HepG2 (cell line): Measurements from ENCODE around the gene FAM78B. TPM values are rescaled to one million over a fixed set of nuclear protein-coding genes. Genes with fewer than 3 reads are reported as not detected.

Source experiments
- ATAC-seq: fragments of 200-7000 bp; cut with Tn5 transposase; 3 replicates; pipeline ENCODE4 v1.9.1; 2020; ENCODE audit warnings: mild to moderate bottlenecking, moderate library complexity
- BruUV-seq: library from RNA; stranded (reverse); fragments of 400-500 nt; replicated peaks from 2 replicates; lab custom pipeline; 2021; lab: Mats Ljungman, UMichigan
- CTCF ChIA-PET: fragments of 300-600 bp; formaldehyde crosslinking; extraction: SDS; loops from one replicate; lab custom pipeline; 2021; ENCODE audit warnings: low total read pairs, inconsistent platforms, low intra/inter-chr PET ratio; lab: Yijun Ruan, JAX
- POLR2A ChIA-PET: fragments of 350-600 bp; sonication (Branson Sonifier 250); formaldehyde crosslinking; loops from one replicate; lab custom pipeline; 2020; ENCODE audit warnings: antibody characterized with exemption, inconsistent platforms; lab: Yijun Ruan, JAX
- DNase-seq: peaks from one replicate; pipeline ENCODE4 v3.0.0-alpha.2; 2015; ENCODE audit warnings: low spot score
- FAIRE-seq: peaks from 3 replicates; lab custom pipeline; 2011; peaks lifted over from hg19 to GRCh38; lab: Jason Lieb, UNC
- H2AFZ ChIP-seq: one replicate; pipeline ENCODE4 v1.6.1; 2011; ENCODE audit warnings: low read length, inconsistent platforms
- H3K27ac ChIP-seq: fragments of 300-600 bp; 3 replicates; pipeline ENCODE4 v1.8.0; 2011; ENCODE audit warnings: mixed run types, mild to moderate bottlenecking, mixed read lengths, low read length, inconsistent platforms; ENCODE audit not compliant: insufficient read depth; ENCODE audit errors: extremely low read length
- H3K27me3 ChIP-seq, 2 experiments: fragments of 200-600 bp in 1 of 2; 2 replicates in 1 of 2; 3 replicates in 1 of 2; pipeline versions ENCODE4 v1.6.0 to v1.8.0; 2011; ENCODE audit warnings: low read length in 2 of 2, mild to moderate bottlenecking in 2 of 2, moderate library complexity in 2 of 2, inconsistent platforms in 1 of 2; ENCODE audit not compliant: insufficient read depth in 2 of 2, control insufficient read depth in 1 of 2
- H3K36me3 ChIP-seq, 2 experiments: fragments of 200-600 bp in 1 of 2; replicated peaks in 1 of 2; 2 replicates in 1 of 2; 3 replicates in 1 of 2; pipeline versions ENCODE4 v1.5.1 to v1.8.0; 2011; ENCODE audit warnings: low read length in 2 of 2, inconsistent platforms in 1 of 2; ENCODE audit not compliant: insufficient read depth in 2 of 2, control insufficient read depth in 1 of 2
- H3K4me1 ChIP-seq: 2 replicates; pipeline ENCODE4 v1.5.1; 2012; ENCODE audit warnings: low read length, inconsistent platforms; ENCODE audit not compliant: insufficient read depth
- H3K4me2 ChIP-seq: 2 replicates; pipeline ENCODE4 v1.6.0; 2011; ENCODE audit warnings: low read depth, low read length, inconsistent platforms
- H3K4me3 ChIP-seq, 3 experiments: fragments of 200-600 bp in 1 of 3; sonication (generic), shearing (Covaris generic) in 1 of 3; replicated peaks in 1 of 3; 2 replicates each; pipeline ENCODE4 v1.5.1; 2011 to 2016; ENCODE audit warnings: low read length in 3 of 3, inconsistent platforms in 2 of 3, low read depth in 2 of 3, mild to moderate bottlenecking in 2 of 3, control low read depth in 1 of 3, mixed read lengths in 1 of 3; ENCODE audit not compliant: insufficient read depth in 1 of 3
- H3K79me2 ChIP-seq: one replicate; pipeline ENCODE4 v1.6.1; 2011; ENCODE audit warnings: low read length, inconsistent platforms; ENCODE audit not compliant: insufficient read depth
- H3K9ac ChIP-seq: 2 replicates; pipeline ENCODE4 v1.6.0; 2011; ENCODE audit warnings: mild to moderate bottlenecking, low read depth, low read length, inconsistent platforms; ENCODE audit not compliant: insufficient read depth
- H3K9me3 ChIP-seq: 2 replicates; pipeline ENCODE4 v1.5.1; 2012; ENCODE audit warnings: mild to moderate bottlenecking, low read length
- H4K20me1 ChIP-seq: 2 replicates; pipeline ENCODE4 v1.6.0; 2011; ENCODE audit warnings: inconsistent platforms, mild to moderate bottlenecking, low read length, moderate library complexity; ENCODE audit not compliant: insufficient read depth
- CAMTA2 ChIP-seq: sonication (generic); formaldehyde crosslinking; IDR thresholded peaks from 2 replicates; pipeline ENCODE4 v1.4.0; 2020; ENCODE audit warnings: mild to moderate bottlenecking, missing genetic modification reagents, borderline replicate concordance
- FOXO1 ChIP-seq: sonication (generic); formaldehyde crosslinking; IDR thresholded peaks from 2 replicates; pipeline ENCODE4 v1.4.0; 2020; ENCODE audit warnings: missing genetic modification reagents
- KDM5A ChIP-seq: fragments of 200-600 bp; sonication (generic); IDR thresholded peaks from 2 replicates; pipeline ENCODE4 v1.7.0; 2018; ENCODE audit warnings: antibody characterized with exemption, mild to moderate bottlenecking, low read length, borderline replicate concordance
- MTA1 ChIP-seq: sonication (generic); formaldehyde crosslinking; IDR thresholded peaks from 2 replicates; pipeline ENCODE4 v1.4.0; 2020; ENCODE audit warnings: missing genetic modification reagents, mild to moderate bottlenecking, borderline replicate concordance
- MXD4 ChIP-seq: IDR thresholded peaks from 2 replicates; pipeline ENCODE4 v1.6.1; 2016; ENCODE audit warnings: mild to moderate bottlenecking, missing biosample characterization, missing genetic modification reagents
- RARG ChIP-seq: sonication (generic); formaldehyde crosslinking; IDR thresholded peaks from 2 replicates; pipeline ENCODE4 v1.4.0; 2020; ENCODE audit warnings: low read depth, mild to moderate bottlenecking, missing genetic modification reagents
- SAFB2 ChIP-seq: sonication (generic); formaldehyde crosslinking; IDR thresholded peaks from 2 replicates; pipeline ENCODE4 v1.5.1; 2020; ENCODE audit warnings: missing genetic modification reagents, low read depth, mild to moderate bottlenecking, borderline replicate concordance
- SAP130 ChIP-seq: IDR thresholded peaks from 2 replicates; pipeline ENCODE4 v1.6.1; 2016; ENCODE audit warnings: low read depth
- TOPORS ChIP-seq: sonication (generic); formaldehyde crosslinking; IDR thresholded peaks from 2 replicates; pipeline ENCODE4 v1.8.0; 2023; ENCODE audit warnings: mild to moderate bottlenecking, missing genetic modification reagents
- ZNF382 ChIP-seq: sonication (generic); formaldehyde crosslinking; IDR thresholded peaks from 2 replicates; pipeline ENCODE4 v1.5.0; 2020; ENCODE audit warnings: missing genetic modification reagents, mild to moderate bottlenecking, borderline replicate concordance
- ZNF678 ChIP-seq: sonication (generic); formaldehyde crosslinking; IDR thresholded peaks from 2 replicates; pipeline ENCODE4 v1.4.0; 2020; ENCODE audit warnings: mild to moderate bottlenecking, missing genetic modification reagents
- ZZZ3 ChIP-seq: sonication (generic); formaldehyde crosslinking; IDR thresholded peaks from 2 replicates; pipeline ENCODE4 v1.4.0; 2020; ENCODE audit warnings: missing genetic modification reagents, mild to moderate bottlenecking, borderline replicate concordance
- WGBS: methylation state at CpG from one replicate; pipeline ENCODE4 v1.1.6; 2017; ENCODE audit warnings: low lambda C conversion rate; 5-methylcytosine and 5-hydroxymethylcytosine counted together
- in situ Hi-C: cut with HindIII; loops from 2 replicates; pipeline ENCODE4 v1.10.0; 2017; ENCODE audit warnings: low pct_unique_long_range_greater_than_20kb; ENCODE audit not compliant: extremely low pct_ligation_motif_present
- intact Hi-C: fragments of 100-400 bp; cut with micrococcal nuclease; formaldehyde crosslinking; loops from one replicate; pipeline ENCODE4 v1.10.0; 2022; ENCODE audit not compliant: unreplicated experiment
- polyA plus RNA-seq, 8 experiments: library from polyadenylated mRNA; depleted of rRNA in 3 of 8; stranded (reverse) in 7 of 8; unstranded in 1 of 8; fragments of >200 nt; fragmentation: Illumina TruSeq in 4 of 8; extraction: Trizol in 4 of 8; gene quantifications; 2 replicates each; pipeline versions ENCODE4 v1.2.1 to v1.2.3, GENCODE V29; 2011 to 2016; ENCODE audit warnings: low read depth in 4 of 8, missing spikeins in 1 of 8, mixed read lengths in 1 of 8; ENCODE audit not compliant: insufficient read depth in 1 of 8
- total RNA-seq, 5 experiments: library from RNA; depleted of rRNA; stranded (reverse); fragments of >200 nt; fragmentation: Illumina TruSeq; extraction: Trizol; gene quantifications; 2 replicates each; pipeline ENCODE4 v1.2.3, GENCODE V29; 2016; ENCODE audit warnings: low read depth in 1 of 5
- TF ChIP-seq, protein P1 (sequence below): sonication (generic); formaldehyde crosslinking; IDR thresholded peaks from 2 replicates; pipeline ENCODE4 v1.4.0; 2020; ENCODE audit warnings: missing genetic modification reagents
- TF ChIP-seq, protein P2 (sequence below): sonication (generic); formaldehyde crosslinking; IDR thresholded peaks from 2 replicates; pipeline ENCODE4 v1.5.1; 2020; ENCODE audit warnings: mild to moderate bottlenecking, missing genetic modification reagents
- TF ChIP-seq, protein P3 (sequence below): sonication (generic); formaldehyde crosslinking; IDR thresholded peaks from 2 replicates; pipeline ENCODE4 v1.5.1; 2020; ENCODE audit warnings: missing genetic modification reagents, mild to moderate bottlenecking, borderline replicate concordance
- TF ChIP-seq, protein P4 (sequence below): sonication (generic); formaldehyde crosslinking; IDR thresholded peaks from 2 replicates; pipeline ENCODE4 v1.4.0; 2020; ENCODE audit warnings: low read depth, mild to moderate bottlenecking, missing genetic modification reagents

The FAM78B gene
- total and polyA plus RNA-seq, 2 of the 13 experiments (the other 11 are each of a cell fraction or from before 2014, with no cell fraction given): 0.22 to 0.31 TPM

DNA sequence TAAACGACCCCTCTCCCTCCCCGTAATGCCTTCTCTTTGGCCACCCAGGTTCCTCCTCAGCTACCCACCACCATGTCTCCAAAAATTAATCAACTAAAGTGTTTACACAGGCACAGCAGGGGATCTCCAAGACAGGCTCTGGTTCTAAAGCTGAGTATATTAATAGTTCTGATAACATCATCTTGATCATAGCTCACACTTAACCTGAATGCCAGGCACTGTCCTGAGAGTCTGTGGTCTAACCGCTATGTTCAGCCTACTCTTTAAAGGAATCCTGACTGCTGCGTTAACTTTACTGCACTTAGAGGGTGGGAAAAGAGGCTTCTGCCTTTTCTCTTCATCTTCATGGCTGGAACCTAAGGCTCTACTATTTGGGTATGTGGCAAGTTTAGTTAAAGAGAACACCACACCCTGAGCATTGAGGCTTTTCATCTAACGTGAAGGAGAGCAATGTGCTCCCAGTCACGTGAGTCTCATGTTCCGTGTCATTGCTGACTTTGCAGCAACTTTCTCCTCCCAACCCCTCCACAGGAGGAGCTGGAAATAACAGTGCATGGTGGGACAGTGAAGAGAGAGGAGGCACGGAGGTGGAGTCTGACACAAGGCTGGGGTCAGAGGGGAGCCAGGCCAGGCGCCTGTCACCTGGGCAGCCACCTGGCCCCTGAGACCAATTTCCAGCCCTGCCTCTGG, 86.4 kb downstream of the FAM78B start:
- no peak overlapping the region for H2AFZ ChIP-seq
- no peak overlapping the region for H3K4me3 ChIP-seq
- no peaks in the 10 kb centered on the region for H4K20me1 ChIP-seq
- H3K4me1 ChIP-seq: peaks cover 2% of the 10 kb centered on the region
- intact Hi-C loops (no loop called here), in situ Hi-C loops (no loop called here)
- DNase-seq: no peak
- H3K9me3 ChIP-seq: no peaks in the 10 kb centered on the region
- ChIA-PET POLR2A (no interaction called here), CTCF (no interaction called here)
- H3K4me2 ChIP-seq: no peak overlapping the region
- ATAC-seq: no peak
- H3K27ac ChIP-seq: no peak overlapping the region
- TF ChIP-seq RARG (CRISPR knock-in tag) (no peak), CAMTA2 (CRISPR knock-in tag) (no peak), KDM5A (no peak), ZNF678 (CRISPR knock-in tag) (no peak), SAP130 (no peak), TOPORS (CRISPR knock-in tag) (no peak), ZZZ3 (CRISPR knock-in tag) (no peak), ZNF382 (CRISPR knock-in tag) (no peak), SAFB2 (CRISPR knock-in tag) (no peak), MXD4 (CRISPR knock-in tag) (no peak), FOXO1 (CRISPR knock-in tag) (no peak), MTA1 (CRISPR knock-in tag) (no peak)
- TF ChIP-seq, protein P1, sequence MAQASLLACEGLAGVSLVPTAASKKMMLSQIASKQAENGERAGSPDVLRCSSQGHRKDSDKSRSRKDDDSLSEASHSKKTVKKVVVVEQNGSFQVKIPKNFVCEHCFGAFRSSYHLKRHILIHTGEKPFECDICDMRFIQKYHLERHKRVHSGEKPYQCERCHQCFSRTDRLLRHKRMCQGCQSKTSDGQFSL (CRISPR knock-in tag): no peak
- TF ChIP-seq, protein P2, sequence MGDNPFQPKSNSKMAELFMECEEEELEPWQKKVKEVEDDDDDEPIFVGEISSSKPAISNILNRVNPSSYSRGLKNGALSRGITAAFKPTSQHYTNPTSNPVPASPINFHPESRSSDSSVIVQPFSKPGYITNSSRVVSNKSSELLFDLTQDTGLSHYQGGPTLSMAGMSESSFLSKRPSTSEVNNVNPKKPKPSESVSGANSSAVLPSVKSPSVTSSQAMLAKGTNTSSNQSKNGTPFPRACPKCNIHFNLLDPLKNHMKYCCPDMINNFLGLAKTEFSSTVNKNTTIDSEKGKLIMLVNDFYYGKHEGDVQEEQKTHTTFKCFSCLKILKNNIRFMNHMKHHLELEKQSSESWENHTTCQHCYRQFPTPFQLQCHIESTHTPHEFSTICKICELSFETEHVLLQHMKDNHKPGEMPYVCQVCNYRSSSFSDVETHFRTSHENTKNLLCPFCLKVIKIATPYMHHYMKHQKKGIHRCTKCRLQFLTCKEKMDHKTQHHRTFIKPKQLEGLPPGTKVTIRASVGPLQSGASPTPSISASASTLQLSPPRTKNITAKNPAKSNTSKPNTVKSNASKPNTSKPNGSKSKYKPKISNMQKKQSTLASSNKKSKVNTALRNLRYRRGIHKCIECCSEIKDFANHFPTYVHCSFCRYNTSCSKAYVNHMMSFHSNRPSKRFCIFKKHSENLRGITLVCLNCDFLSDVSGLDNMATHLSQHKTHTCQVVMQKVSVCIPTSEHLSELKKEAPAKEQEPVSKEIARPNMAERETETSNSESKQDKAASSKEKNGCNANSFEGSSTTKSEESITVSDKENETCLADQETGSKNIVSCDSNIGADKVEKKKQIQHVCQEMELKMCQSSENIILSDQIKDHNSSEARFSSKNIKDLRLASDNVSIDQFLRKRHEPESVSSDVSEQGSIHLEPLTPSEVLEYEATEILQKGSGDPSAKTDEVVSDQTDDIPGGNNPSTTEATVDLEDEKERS: no peak
- TF ChIP-seq, protein P3, sequence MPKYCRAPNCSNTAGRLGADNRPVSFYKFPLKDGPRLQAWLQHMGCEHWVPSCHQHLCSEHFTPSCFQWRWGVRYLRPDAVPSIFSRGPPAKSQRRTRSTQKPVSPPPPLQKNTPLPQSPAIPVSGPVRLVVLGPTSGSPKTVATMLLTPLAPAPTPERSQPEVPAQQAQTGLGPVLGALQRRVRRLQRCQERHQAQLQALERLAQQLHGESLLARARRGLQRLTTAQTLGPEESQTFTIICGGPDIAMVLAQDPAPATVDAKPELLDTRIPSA: no peak
- TF ChIP-seq, protein P4, sequence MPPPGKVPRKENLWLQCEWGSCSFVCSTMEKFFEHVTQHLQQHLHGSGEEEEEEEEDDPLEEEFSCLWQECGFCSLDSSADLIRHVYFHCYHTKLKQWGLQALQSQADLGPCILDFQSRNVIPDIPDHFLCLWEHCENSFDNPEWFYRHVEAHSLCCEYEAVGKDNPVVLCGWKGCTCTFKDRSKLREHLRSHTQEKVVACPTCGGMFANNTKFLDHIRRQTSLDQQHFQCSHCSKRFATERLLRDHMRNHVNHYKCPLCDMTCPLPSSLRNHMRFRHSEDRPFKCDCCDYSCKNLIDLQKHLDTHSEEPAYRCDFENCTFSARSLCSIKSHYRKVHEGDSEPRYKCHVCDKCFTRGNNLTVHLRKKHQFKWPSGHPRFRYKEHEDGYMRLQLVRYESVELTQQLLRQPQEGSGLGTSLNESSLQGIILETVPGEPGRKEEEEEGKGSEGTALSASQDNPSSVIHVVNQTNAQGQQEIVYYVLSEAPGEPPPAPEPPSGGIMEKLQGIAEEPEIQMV: no peak
- TF ChIP-seq, all 625 proteins: peak for 0
- FAIRE-seq: no peak
- WGBS: 32% methylated on average over 8 of the region's 9 CpGs
- no peaks in the 10 kb centered on the region for H3K36me3 ChIP-seq
- no peaks in the 10 kb centered on the region for H3K79me2 ChIP-seq
- no peak overlapping the region for H3K9ac ChIP-seq
- BruUV-seq: no TSS peak
- no peaks in the 10 kb centered on the region for H3K27me3 ChIP-seq
